ENCODE results near the gene PLEKHM3.

The PLEKHM3 gene

GRCh38 chr2:207960911-207961310 lies 64.4 kb downstream of the PLEKHM3 start:
- TF ChIP-seq CTCF (IDR thresholded peaks at IDR 0.05; ENCODE audit: insufficient read depth, low read length, poor library complexity, severe bottlenecking) = no peak
- no peak for TF ChIP-seq EZH2phosphoT487 (conservative IDR thresholded peaks at IDR 0.05; ENCODE audit: low read length)
- Histone ChIP-seq H3K27me3 (ENCODE audit: low read length) (no peaks in the 10 kb centered on the region), H2AFZ (ENCODE audit: low read depth, low read length, severe bottlenecking) (no peak overlapping the region), H3K79me2 (ENCODE audit: insufficient read depth, low read length) (no peaks in the 10 kb centered on the region), H3K9me3 (ENCODE audit: insufficient read depth, low read length) (no peaks in the 10 kb centered on the region), H3K36me3 (ENCODE audit: low read length) (no peaks in the 10 kb centered on the region), H3K9ac (ENCODE audit: low read length) (no peak overlapping the region), H3K4me3 (ENCODE audit: insufficient read depth, low read length, poor library complexity, severe bottlenecking) (no peak overlapping the region), H3K9me2 (replicated peaks; ENCODE audit: insufficient read depth, low read length) (no peaks in the 10 kb centered on the region), H4K20me1 (ENCODE audit: low read depth, low read length) (no peaks in the 10 kb centered on the region), H3F3A (ENCODE audit: insufficient read depth) (no peaks in the 10 kb centered on the region), H3K27ac (ENCODE audit: low read depth, low read length) (no peak overlapping the region), H3K4me2 (ENCODE audit: low read depth, low read length, poor library complexity, severe bottlenecking) (no peak overlapping the region)

GRCh38 chr2:207960090-207960489 lies 65.2 kb downstream of the PLEKHM3 start:
- TF ChIP-seq EZH2phosphoT487 (conservative IDR thresholded peaks at IDR 0.05; ENCODE audit: low read length) = no peak
- TF ChIP-seq CTCF (IDR thresholded peaks at IDR 0.05; ENCODE audit: insufficient read depth, low read length, poor library complexity, severe bottlenecking) = no peak
- H3F3A ChIP-seq (ENCODE audit: insufficient read depth) = no peaks in the 10 kb centered on the region
- no peaks in the 10 kb centered on the region for H3K9me3 ChIP-seq (ENCODE audit: insufficient read depth, low read length)
- no peak overlapping the region for H3K4me3 ChIP-seq (ENCODE audit: insufficient read depth, low read length, poor library complexity, severe bottlenecking)
- H3K4me2 ChIP-seq (ENCODE audit: low read depth, low read length, poor library complexity, severe bottlenecking) = no peak overlapping the region
- H3K27ac ChIP-seq (ENCODE audit: low read depth, low read length) = no peak overlapping the region
- H3K27me3 ChIP-seq (ENCODE audit: low read length) = no peaks in the 10 kb centered on the region
- H3K9ac ChIP-seq (ENCODE audit: low read length) = no peak overlapping the region
- no peaks in the 10 kb centered on the region for H4K20me1 ChIP-seq (ENCODE audit: low read depth, low read length)
- no peaks in the 10 kb centered on the region for H3K9me2 ChIP-seq (replicated peaks; ENCODE audit: insufficient read depth, low read length)
- H2AFZ ChIP-seq (ENCODE audit: low read depth, low read length, severe bottlenecking) = no peak overlapping the region
- H3K36me3 ChIP-seq (ENCODE audit: low read length) = no peaks in the 10 kb centered on the region
- no peaks in the 10 kb centered on the region for H3K79me2 ChIP-seq (ENCODE audit: insufficient read depth, low read length)

- no peak for TF ChIP-seq CTCF (IDR thresholded peaks at IDR 0.05; ENCODE audit: insufficient read depth, low read length, poor library complexity, severe bottlenecking)
- TF ChIP-seq EZH2phosphoT487 (conservative IDR thresholded peaks at IDR 0.05; ENCODE audit: low read length) = no peak
- no peak overlapping the region for H3K4me2 ChIP-seq (ENCODE audit: low read depth, low read length, poor library complexity, severe bottlenecking)
- H3K36me3 ChIP-seq (ENCODE audit: low read length) = no peaks in the 10 kb centered on the region
- H3K9me2 ChIP-seq (replicated peaks; ENCODE audit: insufficient read depth, low read length) = no peaks in the 10 kb centered on the region
- no peaks in the 10 kb centered on the region for H3K9me3 ChIP-seq (ENCODE audit: insufficient read depth, low read length)
- no peaks in the 10 kb centered on the region for H4K20me1 ChIP-seq (ENCODE audit: low read depth, low read length)
- no peak overlapping the region for H2AFZ ChIP-seq (ENCODE audit: low read depth, low read length, severe bottlenecking)
- no peak overlapping the region for H3K9ac ChIP-seq (ENCODE audit: low read length)
- no peaks in the 10 kb centered on the region for H3K27me3 ChIP-seq (ENCODE audit: low read length)
- H3K79me2 ChIP-seq (ENCODE audit: insufficient read depth, low read length) = no peaks in the 10 kb centered on the region
- no peaks in the 10 kb centered on the region for H3F3A ChIP-seq (ENCODE audit: insufficient read depth)
- no peak overlapping the region for H3K4me3 ChIP-seq (ENCODE audit: insufficient read depth, low read length, poor library complexity, severe bottlenecking)
- no peak overlapping the region for H3K27ac ChIP-seq (ENCODE audit: low read depth, low read length)
Measured at GRCh38 chr2:207956771-207957170, 68.6 kb downstream of the PLEKHM3 start.
